Activated CD8-positive, alpha-beta memory T cell treated with anti-CD3 and anti-CD28 coated beads, Interleukin-2, amount 50 U/mL, for 1 hour (primary cell): ENCODE data around the gene SYNJ1.
"Not testable (repeated sequence)": the region's sequence is repeated elsewhere in the genome, so short reads cannot be mapped to it uniquely, and the experiment has no call there.

Experiments used
- DNase-seq: peaks from one replicate; pipeline ENCODE4 v3.0.0-alpha.2; 2020; ENCODE audit errors: extremely low read depth

The SYNJ1 gene

GRCh38 chr21:32736083-32736482, 8.3 kb upstream of the SYNJ1 start:
- not testable (repeated sequence) for DNase-seq

GRCh38 chr21:32735524-32735923, 7.7 kb upstream of the SYNJ1 start:
- no peak for DNase-seq

GRCh38 chr21:32733990-32734613, 6.3 kb upstream of the SYNJ1 start:
- DNase-seq = no peak

GRCh38 chr21:32733356-32733755, 5.5 kb upstream of the SYNJ1 start:
- no peak for DNase-seq

DNA sequence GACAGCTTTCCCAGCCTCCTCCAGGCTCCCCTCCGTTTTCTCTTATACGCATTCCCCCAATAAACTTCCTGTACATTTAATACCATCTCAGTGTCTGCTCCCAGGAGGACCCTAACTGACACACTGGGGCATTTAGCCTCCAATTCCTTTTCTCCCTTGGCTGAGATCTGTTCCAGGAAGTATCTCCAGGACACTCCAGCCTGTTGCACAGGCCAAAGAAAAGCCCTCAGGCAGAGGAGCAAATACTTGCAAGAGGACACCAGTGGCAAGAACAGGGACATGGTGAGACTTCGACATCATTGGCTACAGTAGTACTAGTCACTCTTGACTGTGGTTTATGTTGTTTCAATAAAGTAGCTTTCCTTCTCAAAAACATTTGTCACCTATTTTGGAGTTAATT, 4.7 kb upstream of the SYNJ1 start:
- DNase-seq = no peak

DNA sequence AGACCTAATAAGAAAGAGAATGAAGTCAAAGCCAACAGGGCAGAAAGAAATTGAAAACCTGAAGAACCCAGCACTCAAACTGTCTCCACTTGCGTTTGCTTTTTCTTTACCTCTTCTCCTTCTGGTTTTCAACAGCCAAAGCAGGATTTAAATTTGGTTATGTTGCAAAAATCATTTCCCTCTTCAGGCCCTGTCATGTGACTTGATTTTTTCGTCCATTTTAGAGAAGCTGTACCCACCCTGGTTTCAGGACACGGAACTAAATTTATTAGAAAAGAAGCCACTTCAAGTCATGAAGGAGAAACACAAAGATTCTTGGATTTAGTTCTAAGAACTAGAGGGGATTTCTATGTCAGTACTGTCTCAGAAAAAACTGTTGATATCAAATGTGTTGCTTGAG, 1.0 kb upstream of the SYNJ1 start:
- DNase-seq = no peak

DNA sequence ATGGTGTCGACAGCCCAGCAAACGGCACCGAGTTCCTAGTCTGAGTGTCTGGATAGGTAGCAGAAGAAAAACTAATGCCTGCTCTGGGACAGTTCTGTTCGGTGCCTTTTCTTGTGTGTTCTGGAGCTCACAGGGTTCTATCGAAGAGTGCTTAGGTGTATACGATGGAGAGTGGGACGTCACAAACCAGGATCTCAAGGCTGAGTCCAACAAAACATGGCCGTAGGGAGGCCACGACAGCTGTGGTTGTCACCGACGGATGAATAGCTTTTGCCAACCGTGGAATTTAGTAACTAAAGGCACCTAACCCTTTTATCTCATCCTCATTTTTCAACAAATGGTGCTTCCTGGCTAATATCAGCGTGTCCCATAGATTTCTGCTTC, 635 bp upstream of the SYNJ1 start:
- no peak for DNase-seq

DNA sequence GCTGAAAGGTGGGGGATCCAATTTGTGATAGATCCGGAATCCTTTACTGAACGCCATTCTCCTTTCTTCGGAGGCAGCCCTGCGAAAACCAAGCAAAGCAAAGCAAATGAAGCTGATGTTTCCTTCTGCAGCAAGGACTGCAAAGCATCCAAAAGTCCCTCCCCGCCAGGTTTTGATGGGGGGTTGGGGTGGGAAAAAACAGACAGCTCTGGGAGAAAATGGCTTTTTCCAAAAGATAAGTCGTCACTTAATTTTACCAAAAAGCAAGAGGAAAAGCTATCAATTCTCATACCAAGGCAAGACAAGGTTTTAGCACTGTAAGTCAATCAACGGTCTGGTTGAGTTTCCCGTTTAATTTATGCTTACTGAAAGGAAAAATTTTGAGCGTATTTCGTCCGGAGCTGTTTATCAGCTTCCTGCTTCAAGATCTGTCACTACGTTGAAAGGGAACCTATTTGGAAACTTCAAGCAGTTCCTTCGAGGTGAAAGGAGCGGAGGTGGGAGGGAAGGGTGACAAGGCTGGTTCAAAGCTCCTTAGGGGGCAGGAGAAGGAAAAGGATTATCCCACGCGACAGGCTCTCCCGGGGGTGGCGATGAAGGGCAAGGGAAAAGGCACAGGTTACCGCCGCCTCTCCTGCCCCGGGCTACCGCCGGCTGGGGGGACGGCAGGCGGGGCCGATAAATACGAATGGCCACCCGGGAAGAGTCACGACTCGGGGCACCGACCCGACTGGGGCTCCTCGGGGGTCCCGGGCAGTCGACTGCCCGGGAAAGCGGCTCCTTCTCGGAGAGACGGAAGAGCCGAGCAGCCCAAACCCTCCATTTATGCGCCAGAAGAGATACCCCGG, 750 bp downstream of the SYNJ1 start:
- no peak for DNase-seq

- DNase-seq = no peak
Measured at GRCh38 chr21:32719085-32719484, 8.7 kb downstream of the SYNJ1 start.

DNA sequence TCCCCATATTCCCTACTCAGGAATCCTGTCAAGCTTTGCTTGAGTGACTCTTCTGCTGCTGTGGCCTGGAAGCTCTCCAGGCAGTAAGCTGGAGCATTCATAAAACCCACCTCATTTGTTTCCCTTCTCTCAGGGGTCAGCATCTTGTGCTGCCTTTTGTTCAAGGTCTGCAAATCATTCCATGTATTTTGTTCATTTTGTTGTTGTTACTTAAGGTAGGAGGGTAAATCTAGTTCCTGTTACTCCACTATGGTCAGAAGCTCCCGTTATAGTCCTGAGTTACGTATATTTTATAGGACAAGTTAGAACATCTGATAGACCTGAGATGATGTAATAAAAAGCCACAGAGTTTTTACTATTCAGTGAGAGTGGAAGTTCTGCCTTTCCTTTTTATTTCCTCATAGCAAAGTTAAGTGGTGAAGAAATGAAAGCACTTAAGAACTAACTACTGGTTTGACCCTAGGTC, 9.9 kb downstream of the SYNJ1 start:
- DNase-seq = no peak

- no peak for DNase-seq
Measured at GRCh38 chr21:32716486-32716885, 11.3 kb downstream of the SYNJ1 start.

- DNase-seq = no peak
Measured at GRCh38 chr21:32713726-32714125, 14.1 kb downstream of the SYNJ1 start.

DNA sequence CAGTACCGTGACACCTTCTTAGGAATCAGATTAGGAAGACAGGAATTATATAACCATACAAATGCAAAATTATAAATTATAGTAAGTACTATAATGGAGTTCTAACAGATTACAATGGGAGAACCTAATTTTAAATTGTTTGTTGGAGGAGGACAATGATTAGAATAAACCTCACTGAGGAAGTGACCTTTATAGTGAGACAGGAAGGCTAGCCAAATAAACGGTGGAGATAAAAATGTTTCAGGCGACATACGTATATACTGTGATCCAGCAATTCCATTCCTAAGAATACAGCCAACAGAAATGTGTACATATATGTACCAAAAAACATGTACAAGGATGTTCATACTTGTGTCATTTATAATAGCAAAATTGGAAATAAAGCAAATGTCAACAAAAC, 15.2 kb downstream of the SYNJ1 start:
- DNase-seq = no peak

DNA sequence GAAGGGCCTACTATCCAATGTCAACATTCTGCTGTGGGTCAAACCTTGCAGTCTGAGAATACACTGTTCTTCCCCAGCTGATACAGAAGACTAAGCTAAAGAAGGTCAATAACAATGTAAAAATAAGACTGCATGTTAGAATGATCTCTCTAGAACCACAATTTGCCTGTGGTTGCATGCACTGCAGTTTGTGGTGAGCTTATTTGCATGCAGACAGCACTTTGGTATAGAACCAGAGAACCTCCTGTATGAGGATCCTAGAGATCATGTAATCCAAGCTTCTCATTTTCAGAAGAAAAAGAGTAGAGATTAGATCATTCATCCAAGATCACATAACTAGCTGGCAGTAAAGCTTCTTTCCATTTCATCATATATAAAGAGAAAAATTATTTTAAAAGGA, 15.8 kb downstream of the SYNJ1 start:
- DNase-seq = no peak

DNA sequence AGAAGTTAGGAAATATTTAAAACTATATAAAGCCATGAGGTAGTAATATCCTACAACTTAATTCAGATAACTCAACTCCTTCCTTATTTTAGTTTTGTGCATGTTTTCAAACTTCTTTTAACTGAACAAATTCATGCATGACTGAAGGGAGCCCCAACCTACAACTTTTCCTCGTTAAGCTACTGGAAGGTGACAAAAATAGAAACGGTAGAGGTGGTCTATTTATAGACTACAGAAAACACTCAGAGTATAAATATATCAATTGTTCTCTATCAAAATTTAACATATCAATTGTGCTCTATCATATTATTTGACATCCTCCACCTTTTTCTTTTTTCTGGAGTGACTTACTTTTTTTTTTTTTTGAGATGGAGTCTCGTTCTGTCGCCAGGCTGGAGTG, 16.8 kb downstream of the SYNJ1 start:
- DNase-seq = no peak

DNA sequence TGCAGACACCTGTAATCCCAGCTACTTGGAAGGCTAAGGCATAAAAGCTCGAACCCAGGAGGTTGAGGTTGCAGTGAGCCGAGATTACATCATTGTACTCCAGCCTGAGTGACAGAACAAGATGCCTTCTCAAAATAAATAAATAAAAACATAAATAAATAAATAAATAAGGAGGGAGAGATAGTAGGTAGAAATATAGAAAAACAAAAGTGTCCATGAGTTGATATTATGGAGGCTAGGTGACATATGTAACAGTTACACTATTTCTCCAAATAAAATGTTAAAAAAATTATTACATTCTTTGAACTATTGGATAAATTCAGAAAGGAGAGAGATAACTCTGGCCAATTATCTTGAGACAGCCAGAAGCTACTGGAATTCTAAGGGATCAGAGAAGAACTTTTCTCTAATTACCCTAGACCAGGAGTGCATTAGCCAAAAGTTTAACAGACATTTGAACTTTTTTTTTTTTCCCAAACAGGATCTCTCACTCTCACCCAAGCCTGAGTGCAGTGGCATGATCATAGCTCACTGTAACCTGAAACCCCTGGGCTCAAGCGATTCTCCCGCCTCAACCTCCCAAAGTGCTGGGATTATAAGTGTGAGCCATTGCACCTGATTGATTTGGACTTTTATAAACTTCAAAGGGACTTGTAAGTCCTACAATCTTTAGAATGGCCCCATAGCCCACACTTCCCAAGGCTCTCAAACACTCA, 17.6 kb downstream of the SYNJ1 start:
- DNase-seq = no peak

DNA sequence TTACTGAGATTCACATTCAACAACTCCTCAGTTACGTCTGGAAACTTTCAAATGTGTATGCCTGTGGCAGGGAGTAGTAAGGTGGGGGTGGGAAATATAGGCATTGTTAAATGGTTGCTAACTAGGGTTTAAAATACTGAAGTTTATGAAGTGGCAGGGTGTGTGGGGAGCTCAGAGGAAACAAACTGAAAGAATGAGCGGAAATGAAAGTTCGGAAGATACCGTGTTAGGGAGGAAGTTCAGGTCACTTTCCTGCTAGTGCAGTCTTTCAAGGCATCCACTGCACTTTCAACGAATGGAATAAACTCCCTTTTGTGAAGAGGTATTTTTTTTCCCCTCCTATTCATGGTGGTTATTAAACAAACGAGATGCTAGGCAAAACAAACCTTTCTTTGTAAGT, 19.7 kb downstream of the SYNJ1 start:
- no peak for DNase-seq

DNA sequence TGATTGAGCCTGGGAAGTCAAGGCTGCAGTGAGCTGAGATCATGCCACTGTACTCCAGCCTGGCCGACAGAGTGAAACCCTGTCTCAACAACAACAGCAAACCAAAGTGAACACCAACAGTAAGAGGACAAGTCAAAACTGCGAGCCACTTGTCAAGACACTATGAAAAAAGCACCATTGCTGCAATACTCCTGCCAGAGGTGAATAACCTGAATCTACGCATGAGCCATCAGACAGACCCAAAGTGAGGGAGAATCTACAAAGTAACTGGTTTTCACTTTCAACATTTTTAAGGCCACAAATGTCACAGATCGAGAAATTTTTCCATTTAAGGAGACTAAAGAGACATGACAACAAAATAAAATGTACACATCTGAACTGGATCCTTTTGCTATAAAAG, 21.9 kb downstream of the SYNJ1 start:
- no peak for DNase-seq

DNA sequence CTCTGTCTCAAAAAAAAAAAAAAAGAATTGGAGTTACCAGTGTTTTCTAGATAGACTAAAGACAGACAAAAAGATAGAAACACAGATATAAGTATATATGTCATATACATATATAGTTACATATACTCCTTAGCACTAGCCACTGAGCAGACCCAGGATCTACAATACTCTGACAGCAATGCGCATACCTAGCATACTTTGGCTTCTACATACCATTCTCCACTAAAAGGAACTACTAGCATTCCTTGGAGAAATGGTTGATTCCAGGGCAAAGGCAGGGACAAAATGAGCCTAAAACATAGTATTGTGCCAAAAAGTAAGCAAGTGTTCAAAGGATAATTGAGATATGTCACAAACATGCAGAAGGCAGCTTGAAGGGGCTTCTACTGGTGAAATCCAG, 22.7 kb downstream of the SYNJ1 start:
- no peak for DNase-seq

GRCh38 chr21:32702702-32703101, 25.1 kb downstream of the SYNJ1 start:
- DNase-seq = no peak

DNA sequence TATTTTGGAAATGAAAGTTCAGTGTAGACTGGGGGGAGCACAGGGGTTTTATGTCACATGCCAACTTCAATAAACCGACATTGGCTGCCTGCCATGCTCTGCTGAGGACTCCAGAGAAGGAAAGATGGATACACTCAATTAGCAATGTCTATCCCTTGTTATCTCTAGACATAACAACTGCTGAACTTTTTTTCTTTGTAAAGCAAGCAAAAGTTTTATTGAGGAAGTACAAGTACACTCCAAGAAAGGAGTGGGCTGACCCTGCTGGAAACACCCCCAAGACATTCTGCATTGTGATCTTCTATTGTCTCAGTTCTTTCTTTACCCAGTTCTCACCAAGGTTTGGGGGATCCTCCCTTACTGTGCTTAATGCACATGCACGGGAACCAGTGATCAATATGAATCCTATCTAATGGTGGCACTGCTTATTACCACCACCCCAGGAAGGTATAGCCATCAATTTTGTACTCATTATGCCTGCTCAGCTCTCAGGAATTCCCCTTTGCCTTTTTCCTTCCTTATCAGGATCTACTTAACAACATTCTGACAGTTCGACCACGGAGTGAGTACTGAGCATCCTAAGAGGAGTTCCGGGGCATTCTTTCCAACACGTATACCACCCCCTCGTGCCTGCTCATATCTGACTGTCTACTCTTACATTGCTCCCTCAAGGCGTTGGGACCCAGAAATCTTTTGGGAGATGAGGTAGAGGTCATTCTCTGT, 28.7 kb downstream of the SYNJ1 start:
- DNase-seq = no peak

GRCh38 chr21:32698286-32698685, 29.5 kb downstream of the SYNJ1 start:
- no peak for DNase-seq
